Testis (tissue), 2 donors: Measurements from ENCODE around the gene PLCH2.

Source experiments
- CTCF ChIP-seq, 3 experiments: fragments of 450-650 bp in 2 of 3; fragments of 200-600 bp in 1 of 3; sonication (generic) in 1 of 3; IDR thresholded peaks; one replicate each; pipeline ENCODE4 v1.5.1; 2016 to 2019; ENCODE audit warnings: antibody characterized with exemption in 3 of 3, mild to moderate bottlenecking in 2 of 3, moderate library complexity in 1 of 3
- POLR2A ChIP-seq: fragments of 450-650 bp; IDR thresholded peaks from one replicate; pipeline ENCODE4 v1.6.1; 2017; ENCODE audit warnings: antibody characterized with exemption, mild to moderate bottlenecking, moderate library complexity

DNA sequence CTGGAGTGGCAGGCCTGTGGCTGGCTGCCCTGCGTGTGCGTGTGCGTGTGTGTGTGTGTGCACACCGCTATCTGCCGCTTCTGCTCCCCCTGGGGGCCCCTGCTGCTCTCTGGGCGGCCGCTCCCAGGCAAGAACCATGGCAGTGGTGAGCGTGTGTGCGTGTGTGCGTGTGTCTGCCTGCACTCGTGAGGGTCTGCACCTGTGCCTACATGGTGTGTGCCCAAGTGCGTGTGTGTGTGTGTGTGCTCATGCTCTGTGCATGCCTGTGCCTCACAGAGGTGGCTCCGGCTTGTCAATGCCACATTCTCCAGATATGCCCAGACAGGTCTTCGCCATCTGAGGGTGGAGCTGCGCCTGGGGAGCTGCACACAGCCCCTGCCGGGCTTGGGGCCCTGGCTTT lies 45.0 kb upstream of the PLCH2 start:
- TF ChIP-seq CTCF (IDR thresholded peaks at IDR 0.05), result no peak
- TF ChIP-seq POLR2A, result no peak
